Spleen (tissue), 11 donors: ENCODE results near the gene DIS3L. TPM values are rescaled to one million over a fixed set of nuclear protein-coding genes. Genes with fewer than 3 reads are reported as not detected.

Source experiments
- DNase-seq: peaks from one replicate; pipeline ENCODE4 v3.0.0-alpha.2; 2020
- H3K27ac ChIP-seq, 8 donors: fragments of 200-600 bp; sonication (generic) in 7 of 8; 1 replicate in 4 of 8; 2 replicates in 4 of 8; pipeline versions ENCODE4 v1.5.0 to v1.8.0; 2016 to 2021; ENCODE audit warnings: inconsistent platforms in 4 of 8, mild to moderate bottlenecking in 4 of 8, moderate library complexity in 1 of 8
- H3K27me3 ChIP-seq, 7 donors: fragments of 200-600 bp; sonication (generic) in 6 of 7; replicated peaks in 1 of 7; 1 replicate in 4 of 7; 2 replicates in 3 of 7; pipeline versions ENCODE4 v1.5.0 to v1.8.0; 2016 to 2021; ENCODE audit warnings: inconsistent platforms in 3 of 7, mild to moderate bottlenecking in 1 of 7
- H3K36me3 ChIP-seq, 6 donors: fragments of 200-600 bp; sonication (generic) in 5 of 6; 1 replicate in 4 of 6; 2 replicates in 2 of 6; pipeline versions ENCODE4 v1.5.0 to v1.8.0; 2016 to 2021; ENCODE audit warnings: inconsistent platforms in 2 of 6
- H3K4me1 ChIP-seq, 6 donors: fragments of 200-600 bp; sonication (generic) in 5 of 6; 1 replicate in 3 of 6; 2 replicates in 3 of 6; pipeline versions ENCODE4 v1.5.0 to v1.8.0; 2016 to 2021; ENCODE audit warnings: inconsistent platforms in 3 of 6
- H3K4me3 ChIP-seq, 8 donors: fragments of 200-600 bp; sonication (generic) in 7 of 8; 1 replicate in 4 of 8; 2 replicates in 4 of 8; pipeline versions ENCODE4 v1.5.0 to v1.8.0; 2016 to 2021; ENCODE audit warnings: inconsistent platforms in 4 of 8, mild to moderate bottlenecking in 4 of 8, moderate library complexity in 2 of 8
- H3K9me3 ChIP-seq, 8 donors: fragments of 200-600 bp; sonication (generic) in 7 of 8; 1 replicate in 4 of 8; 2 replicates in 4 of 8; pipeline versions ENCODE4 v1.5.0 to v1.8.0; 2016 to 2021; ENCODE audit warnings: inconsistent platforms in 4 of 8
- POLR2A ChIP-seq, 3 donors: fragments of 450-650 bp; IDR thresholded peaks; one replicate each; pipeline ENCODE4 v1.5.1; 2017; ENCODE audit warnings: antibody characterized with exemption in 3 of 3, mild to moderate bottlenecking in 1 of 3
- POLR2AphosphoS5 ChIP-seq, 3 donors: sonication (generic); formaldehyde crosslinking; IDR thresholded peaks; one replicate each; pipeline ENCODE4 v1.5.1; 2017; ENCODE audit warnings: antibody characterized with exemption in 3 of 3
- WGBS, 5 donors: extraction: QIAGEN DNeasy Blood & Tissue Kit in 3 of 5; methylation state at CpG; one replicate each; pipeline versions ENCODE4 v1.1.5 to v1.1.7; 2013 to 2018; 5-methylcytosine and 5-hydroxymethylcytosine counted together
- intact Hi-C: fragments of 100-400 bp; cut with DNase I; formaldehyde crosslinking; loops from one replicate; pipeline ENCODE4 v1.15.0; 2023; ENCODE audit warnings: low total_unique reads
- polyA plus RNA-seq, 3 donors: library from polyadenylated mRNA; stranded (reverse); fragments of 200-250 nt; gene quantifications; one replicate each; pipeline ENCODE4 v1.2.1, GENCODE V29; 2013
- total RNA-seq, 7 donors: library from RNA; depleted of rRNA in 3 of 7; stranded (reverse); fragments of >200 nt in 3 of 7; fragmentation: NEBNext Ultra II Directional in 4 of 7; extraction: Animal tissue kit (Norgen Biotek cat#: 25700) in 4 of 7; gene quantifications; one replicate each; pipeline versions ENCODE4 v1.1.0 to v1.2.1, GENCODE V29; 2016 to 2021
- TF ChIP-seq, protein P1 (sequence below), 11 experiments: fragments of 200-600 bp in 7 of 11; fragments of 450-650 bp in 4 of 11; sonication (generic) in 4 of 11; IDR thresholded peaks in 8 of 11; conservative IDR thresholded peaks in 3 of 11; 1 replicate in 7 of 11; 2 replicates in 4 of 11; pipeline versions ENCODE4 v1.4.0 to v1.8.0; 2016 to 2021; ENCODE audit warnings: antibody characterized with exemption in 11 of 11, inconsistent platforms in 4 of 11, mild to moderate bottlenecking in 1 of 11
- donor health status: healthy with polysubstance abuse.
- donor health status: DM: no; HTN: no; CAD: no; lungs with moderate emphysema.
- donor health status: DM: no; HTN: no; CAD: no.
- donor health status: Bipolar disorder and iron deficiency.
- donor health status: healthy.
- donor health status: DM: no; HTN: no; CAD: no.
- donor health status: DM: yes; HTN: yes; CAD: no.

The DIS3L gene
- total and polyA plus RNA-seq, 10 donors: 8.8 to 30.7 (median 25.4) TPM

DNA sequence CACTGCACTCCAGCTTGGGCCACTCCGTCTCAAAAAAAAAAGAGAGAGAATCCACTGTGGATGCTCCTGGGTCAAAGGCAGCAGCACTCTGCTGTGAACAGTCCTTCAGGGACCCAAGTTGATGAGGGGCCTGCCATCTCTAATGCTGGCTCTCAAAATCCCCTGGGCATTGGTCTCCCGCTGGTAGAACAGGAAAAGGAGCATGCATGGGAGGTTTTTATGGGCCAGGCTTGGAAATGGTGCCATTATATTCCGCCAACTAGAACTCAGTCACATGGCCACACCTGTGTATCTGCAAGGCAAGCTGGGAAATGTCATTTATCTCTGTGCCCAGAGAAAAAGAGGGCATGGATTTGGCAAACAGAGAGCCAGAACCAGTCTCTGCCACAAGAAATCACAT, 3.4 kb upstream of the DIS3L start:
- Histone ChIP-seq H3K9me3 (no peaks in the 10 kb centered on the region), H3K4me1 (peaks cover 12 to 62% (median 33%) of the 10 kb centered on the region in 6 donors), H3K36me3 (peaks cover 0 to 5% (median 0%) of the 10 kb centered on the region in 6 donors), H3K27me3 (no peaks in the 10 kb centered on the region), H3K27ac (no peak overlapping the region), H3K4me3 (no peak overlapping the region)
- no peak for DNase-seq
- 90 to 100% (median 93%) methylated on average over 3 of the region's 3 CpGs for WGBS, 5 donors
- TF ChIP-seq POLR2AphosphoS5 (IDR thresholded peaks at IDR 0.05) (no peak), POLR2A (IDR thresholded peaks at IDR 0.05) (no peak)
- TF ChIP-seq, protein P1, sequence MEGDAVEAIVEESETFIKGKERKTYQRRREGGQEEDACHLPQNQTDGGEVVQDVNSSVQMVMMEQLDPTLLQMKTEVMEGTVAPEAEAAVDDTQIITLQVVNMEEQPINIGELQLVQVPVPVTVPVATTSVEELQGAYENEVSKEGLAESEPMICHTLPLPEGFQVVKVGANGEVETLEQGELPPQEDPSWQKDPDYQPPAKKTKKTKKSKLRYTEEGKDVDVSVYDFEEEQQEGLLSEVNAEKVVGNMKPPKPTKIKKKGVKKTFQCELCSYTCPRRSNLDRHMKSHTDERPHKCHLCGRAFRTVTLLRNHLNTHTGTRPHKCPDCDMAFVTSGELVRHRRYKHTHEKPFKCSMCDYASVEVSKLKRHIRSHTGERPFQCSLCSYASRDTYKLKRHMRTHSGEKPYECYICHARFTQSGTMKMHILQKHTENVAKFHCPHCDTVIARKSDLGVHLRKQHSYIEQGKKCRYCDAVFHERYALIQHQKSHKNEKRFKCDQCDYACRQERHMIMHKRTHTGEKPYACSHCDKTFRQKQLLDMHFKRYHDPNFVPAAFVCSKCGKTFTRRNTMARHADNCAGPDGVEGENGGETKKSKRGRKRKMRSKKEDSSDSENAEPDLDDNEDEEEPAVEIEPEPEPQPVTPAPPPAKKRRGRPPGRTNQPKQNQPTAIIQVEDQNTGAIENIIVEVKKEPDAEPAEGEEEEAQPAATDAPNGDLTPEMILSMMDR (IDR thresholded peaks at IDR 0.05 in 8 of 11, conservative IDR thresholded peaks at IDR 0.05 in 3 of 11): no peak
- intact Hi-C loops: loop anchor here (5.0 kb wide), 1 partner anchor 207 kb away; the partner anchor contains the start of gene SNAPC5

DNA sequence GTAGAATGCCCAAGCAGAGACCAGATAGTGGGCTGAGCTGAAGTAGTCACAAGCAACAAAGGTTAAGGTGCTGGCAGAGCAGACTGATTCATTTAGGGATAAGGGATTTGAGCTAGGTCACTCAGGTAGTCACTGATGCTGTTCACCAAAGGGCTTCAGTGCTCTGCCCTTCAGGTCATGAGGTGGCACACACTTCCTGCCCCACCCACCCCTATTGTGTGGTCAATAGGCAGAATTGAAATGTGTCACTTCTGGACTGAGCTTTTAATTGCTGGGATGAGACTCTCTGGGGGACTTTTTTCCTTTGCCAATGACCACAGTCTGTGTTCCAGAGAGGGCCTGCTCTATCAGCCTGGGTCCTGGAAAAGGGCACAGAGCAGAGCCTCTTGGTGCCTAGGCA, 2.9 kb upstream of the DIS3L start:
- Histone ChIP-seq H3K4me3 (no peak overlapping the region), H3K9me3 (no peaks in the 10 kb centered on the region), H3K4me1 (peaks cover 12 to 67% (median 38%) of the 10 kb centered on the region in 6 donors), H3K36me3 (peaks cover 0 to 1% (median 0%) of the 10 kb centered on the region in 6 donors), H3K27me3 (no peaks in the 10 kb centered on the region), H3K27ac (no peak overlapping the region)
- no peak for DNase-seq
- intact Hi-C loops: loop anchor here (5.0 kb wide), 1 partner anchor 207 kb away; the partner anchor contains the start of gene SNAPC5
- TF ChIP-seq POLR2A (IDR thresholded peaks at IDR 0.05) (no peak), POLR2AphosphoS5 (IDR thresholded peaks at IDR 0.05) (no peak)
- TF ChIP-seq, protein P1 (IDR thresholded peaks at IDR 0.05 in 8 of 11, conservative IDR thresholded peaks at IDR 0.05 in 3 of 11): no peak

DNA sequence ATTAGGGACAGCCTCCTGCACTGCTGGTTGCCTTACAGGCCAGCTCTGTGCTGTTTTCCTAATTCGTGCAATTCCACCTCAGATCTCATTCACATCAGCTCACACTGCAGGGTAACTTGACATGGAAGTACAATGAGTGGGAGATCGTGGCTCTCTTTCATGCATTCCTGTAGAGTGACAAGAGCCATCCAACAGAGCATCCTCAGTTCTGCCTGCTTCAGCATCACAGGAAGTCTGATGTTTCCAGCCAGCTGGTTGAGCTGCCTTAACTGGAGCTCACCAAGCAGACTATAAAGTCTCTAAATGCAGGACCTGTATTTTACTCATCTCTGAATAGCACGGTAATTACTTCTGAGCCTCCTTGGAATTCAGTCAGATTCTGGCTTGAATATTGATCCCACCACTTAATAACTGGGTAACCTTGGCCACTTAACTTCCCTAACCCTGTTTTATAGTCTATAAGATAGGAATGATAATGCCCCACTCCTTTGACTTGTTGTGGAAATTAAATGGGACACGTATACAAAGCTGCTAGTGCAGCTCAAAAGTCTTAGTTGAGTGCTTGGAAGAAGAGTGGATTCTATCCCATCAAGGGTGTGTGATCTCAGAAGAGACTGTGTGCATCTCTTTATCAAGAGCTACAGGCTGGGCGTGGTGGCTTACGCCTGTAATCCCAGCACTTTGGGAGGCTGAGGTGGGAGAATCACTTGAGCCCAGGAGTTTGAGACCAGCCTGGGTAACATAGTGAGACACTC, 1.4 kb upstream of the DIS3L start:
- H3K27ac ChIP-seq: peak overlapping the region in 2 of 8 donors; percentile 92 to 94
- TF ChIP-seq POLR2A (IDR thresholded peaks at IDR 0.05): no peak
- TF ChIP-seq POLR2AphosphoS5 (IDR thresholded peaks at IDR 0.05): no peak
- intact Hi-C loops: loop anchor here (5.0 kb wide), 1 partner anchor 205 kb away; the partner anchor contains the start of gene SNAPC5

GRCh38 chr15:66292571-66293418, 573 bp upstream of the DIS3L start:
- Histone ChIP-seq H3K9me3 (no peaks in the 10 kb centered on the region), H3K4me1 (peaks cover 12 to 76% (median 43%) of the 10 kb centered on the region in 6 donors), H3K27me3 (no peaks in the 10 kb centered on the region), H3K27ac (peak overlapping the region; percentile 81 to 96 (median 91)), H3K36me3 (peaks cover 0 to 4% (median 0%) of the 10 kb centered on the region in 6 donors), H3K4me3 (peak overlapping the region; percentile 58 to 88 (median 77))
- 15 to 21% (median 15%) methylated on average over 22 of the region's 22 CpGs for WGBS, 5 donors
- TF ChIP-seq POLR2A (IDR thresholded peaks at IDR 0.05) (no peak), POLR2AphosphoS5 (IDR thresholded peaks at IDR 0.05) (no peak)
- TF ChIP-seq, protein P1 (IDR thresholded peaks at IDR 0.05 in 8 of 11, conservative IDR thresholded peaks at IDR 0.05 in 3 of 11): no peak
- DNase-seq: no peak
- intact Hi-C loops: loop anchor here (5.0 kb wide), 1 partner anchor 205 kb away; the partner anchor contains the start of gene SNAPC5

More for the DNA sequence above, 1.4 kb upstream of the DIS3L start:
- DNase-seq: no peak
- no peaks in the 10 kb centered on the region for H3K9me3 ChIP-seq
- no peaks in the 10 kb centered on the region for H3K36me3 ChIP-seq
- no peak overlapping the region for H3K4me3 ChIP-seq
- no peaks in the 10 kb centered on the region for H3K27me3 ChIP-seq
- H3K4me1 ChIP-seq: peaks cover 12 to 81% (median 45%) of the 10 kb centered on the region in 6 donors
- WGBS, 5 donors: 87 to 90% (median 89%) methylated on average over 6 of the region's 6 CpGs
